OCI-LY7 (cell line): Measurements from ENCODE around the gene TMSB15C. TPM values are rescaled to one million over a fixed set of nuclear protein-coding genes. Genes with fewer than 3 reads are reported as not detected.
"Not testable (repeated sequence)": the region's sequence is repeated elsewhere in the genome, so short reads cannot be mapped to it uniquely, and the experiment has no call there.

Source experiments
- Bru-seq: library from RNA; stranded (reverse); fragments of 400-500 nt; gene quantifications from one replicate; lab custom pipeline; 2021; lab: Mats Ljungman, UMichigan
- BruChase-seq, 2 experiments: library from RNA; stranded (reverse); fragments of 400-500 nt; gene quantifications; one replicate each; lab custom pipeline; 2021; lab: Mats Ljungman, UMichigan
- BruUV-seq: library from RNA; stranded (reverse); fragments of 400-500 nt; replicated peaks from 2 replicates; lab custom pipeline; 2021; lab: Mats Ljungman, UMichigan
- CTCF ChIA-PET: fragments of 300-600 bp; sonication (Branson Sonifier 250); formaldehyde crosslinking; loops from one replicate; lab custom pipeline; 2022; ENCODE audit warnings: antibody characterized with exemption; ENCODE audit not compliant: unreplicated experiment; lab: Charles Lee
- POLR2A ChIA-PET: fragments of 300-600 bp; sonication (Branson Sonifier 250); formaldehyde crosslinking; loops from one replicate; lab custom pipeline; 2022; ENCODE audit warnings: antibody characterized with exemption; lab: Charles Lee
- DNase-seq: peaks from one replicate; pipeline ENCODE4 v3.0.0-alpha.2; 2015; ENCODE audit warnings: low spot score
- H2AFZ ChIP-seq: fragments of 200-600 bp; sonication (generic), shearing (Covaris generic); 2 replicates; pipeline ENCODE4 v1.6.1; 2014; ENCODE audit warnings: mild to moderate bottlenecking, antibody characterized with exemption, low read length, moderate library complexity
- H3K27ac ChIP-seq: fragments of 200-600 bp; sonication (generic); 2 replicates; pipeline ENCODE4 v1.5.1; 2014; ENCODE audit warnings: mixed run types, low read depth, mild to moderate bottlenecking, moderate library complexity, low read length, inconsistent platforms; ENCODE audit not compliant: poor library complexity, severe bottlenecking
- H3K36me3 ChIP-seq: fragments of 200-600 bp; sonication (generic); 2 replicates; pipeline ENCODE4 v1.6.1; 2014; ENCODE audit warnings: mild to moderate bottlenecking, antibody characterized with exemption, low read length, moderate library complexity, mixed read lengths; ENCODE audit not compliant: insufficient read depth
- H3K4me1 ChIP-seq: fragments of 200-600 bp; sonication (generic); 2 replicates; pipeline ENCODE4 v1.5.1; 2014; ENCODE audit warnings: mild to moderate bottlenecking, low read length; ENCODE audit not compliant: insufficient read depth, poor library complexity, severe bottlenecking
- H3K4me2 ChIP-seq: fragments of 200-600 bp; sonication (generic); 2 replicates; pipeline ENCODE4 v1.6.1; 2014; ENCODE audit warnings: mild to moderate bottlenecking, low read length
- H3K4me3 ChIP-seq: fragments of 200-600 bp; sonication (generic); 2 replicates; pipeline ENCODE4 v1.5.1; 2014; ENCODE audit warnings: mild to moderate bottlenecking, low read depth, low read length; ENCODE audit not compliant: poor library complexity, severe bottlenecking
- H3K79me2 ChIP-seq: fragments of 200-600 bp; sonication (generic); 2 replicates; pipeline ENCODE4 v1.6.1; 2016; ENCODE audit warnings: low read depth, mild to moderate bottlenecking, low read length, moderate library complexity, mixed read lengths; ENCODE audit not compliant: insufficient read depth
- H3K9me2 ChIP-seq: fragments of 200-600 bp; sonication (generic); 2 replicates; pipeline ENCODE4 v1.6.1; 2016; ENCODE audit warnings: mild to moderate bottlenecking, low read length, mixed read lengths; ENCODE audit not compliant: insufficient read depth
- H3K9me3 ChIP-seq: fragments of 200-600 bp; sonication (generic); 2 replicates; pipeline ENCODE4 v1.6.1; 2014; ENCODE audit warnings: mild to moderate bottlenecking, mixed run types, low read length, mixed read lengths
- H4K20me1 ChIP-seq: fragments of 200-600 bp; sonication (generic); 2 replicates; pipeline ENCODE4 v1.6.1; 2014; ENCODE audit warnings: mild to moderate bottlenecking, antibody characterized with exemption, low read length, moderate library complexity, mixed read lengths; ENCODE audit not compliant: insufficient read depth
- EZH2phosphoT487 ChIP-seq: fragments of 200-600 bp; sonication (generic); IDR thresholded peaks from 2 replicates; pipeline ENCODE4 v1.6.1; 2018; ENCODE audit warnings: low read depth, borderline replicate concordance, mild to moderate bottlenecking, mixed run types, antibody characterized with exemption, low read length, moderate library complexity, mixed read lengths
- intact Hi-C: fragments of 100-400 bp; cut with micrococcal nuclease; formaldehyde crosslinking; loops from one replicate; pipeline ENCODE4 v1.10.0; 2022; ENCODE audit not compliant: unreplicated experiment
- long read RNA-seq: library from polyadenylated mRNA; stranded (forward); transcript quantifications from one replicate; pipeline ENCODE4 v2.0.0, GENCODE V29; 2022
- total RNA-seq, 2 experiments: library from RNA; depleted of rRNA in 1 of 2; stranded (reverse); fragments of >200 nt in 1 of 2; shearing (Covaris generic) in 1 of 2; gene quantifications; 2 replicates each; pipeline ENCODE4 v1.2.3, GENCODE V29; 2014 to 2022
- TF ChIP-seq, protein P1 (sequence below): fragments of 200-600 bp; sonication (generic); conservative IDR thresholded peaks from 2 replicates; pipeline ENCODE4 v1.5.1; 2014; ENCODE audit warnings: mild to moderate bottlenecking, antibody characterized with exemption, low read length, moderate library complexity, mixed read lengths

Gene TMSB15C
- total RNA-seq (2014; rRNA removed; shearing (Covaris generic)) = 5.4 and 11.3 TPM in 2 replicates
- total RNA-seq (2022) = 9.0 and 10.6 TPM in 2 replicates
- Bru-seq, nascent RNA = percentile 18 among the genes with signal in this experiment
- percentile 20 among the genes with signal in this experiment for BruChase-seq, experiment 1, labeled RNA remaining after a 6-hour chase
- BruChase-seq, experiment 2, labeled RNA remaining after a 2-hour chase = percentile 32 among the genes with signal in this experiment
- long read RNA-seq, partial matches to known transcripts = 2 of 6 reads
- long read RNA-seq, other reads (novel, unspliced or antisense) = 1 of 6 reads

DNA sequence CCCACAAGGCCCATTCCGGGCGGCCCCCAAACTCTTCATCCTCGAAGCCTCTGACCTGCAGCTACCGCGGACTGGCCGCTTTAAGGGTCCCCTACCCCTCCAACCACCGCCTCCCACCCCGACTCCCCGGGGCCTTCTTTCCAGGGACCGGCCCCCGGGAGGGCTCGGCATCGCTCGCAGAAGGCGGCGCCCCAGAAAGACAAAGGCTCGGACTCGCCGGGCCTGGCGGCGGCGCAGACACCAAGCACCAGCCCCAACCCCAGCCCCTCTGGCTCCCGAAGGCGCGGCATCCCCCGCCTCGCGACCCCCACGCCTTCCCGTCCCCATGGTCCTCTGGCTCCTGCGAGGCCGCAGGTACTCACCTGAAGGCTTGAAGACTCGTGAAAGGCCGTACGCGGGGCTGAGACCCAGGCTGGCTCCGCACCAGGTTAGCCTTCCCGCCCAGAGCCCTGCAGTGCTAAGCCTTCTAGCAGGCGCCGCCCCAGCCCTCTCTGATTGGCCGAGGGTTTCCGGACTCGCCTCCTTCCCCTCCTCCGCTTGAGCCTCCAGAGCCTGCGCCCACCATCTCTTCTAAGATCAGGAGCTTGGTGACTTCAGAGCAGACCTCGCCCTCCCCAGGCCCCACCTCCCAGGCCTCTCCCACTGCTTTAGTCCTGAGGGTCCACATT, at the start of gene TMSB15C:
Gene TMSB15C, minus strand, starts transcription at position 459 of the 668 bp plus-strand sequence.
- H4K20me1 ChIP-seq, H3K4me2 ChIP-seq, BruUV-seq, H3K4me3 ChIP-seq, CTCF ChIA-PET, H3K36me3 ChIP-seq, intact Hi-C loops, H3K9me2 ChIP-seq, H3K27ac ChIP-seq, DNase-seq, H3K79me2 ChIP-seq, H2AFZ ChIP-seq, H3K9me3 ChIP-seq, POLR2A ChIA-PET, H3K4me1 ChIP-seq: not testable (repeated sequence)

DNA sequence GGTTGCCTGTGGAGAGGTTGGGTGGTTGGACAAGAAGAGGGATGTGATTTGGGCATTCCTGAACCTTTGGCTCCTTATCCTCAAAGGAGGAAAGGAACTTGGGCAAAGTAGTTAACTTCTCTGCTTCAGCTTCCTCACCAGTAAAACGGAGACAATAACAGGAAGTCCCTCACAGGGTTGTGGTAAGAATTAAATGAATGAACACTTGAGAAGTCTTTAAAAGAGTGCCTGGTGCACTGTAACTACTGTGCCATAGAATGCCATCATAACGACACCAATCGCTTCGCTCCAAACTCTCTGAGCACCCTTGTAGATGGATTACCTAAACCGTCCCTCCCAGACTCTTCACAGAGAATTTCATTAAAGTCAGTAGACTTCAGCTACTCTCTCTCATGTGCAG, 46.8 kb upstream of the TMSB15C start:
- ChIA-PET CTCF (no interaction called here), POLR2A (interaction anchor here (0.6 kb wide), 1 partner anchor 52 kb away, joined by 5 read pairs; no protein-coding TSS in a partner anchor)
- no TSS peak for BruUV-seq
- peak overlapping the region; percentile 45 for H2AFZ ChIP-seq
- no peak overlapping the region for H3K4me3 ChIP-seq
- H3K9me2 ChIP-seq = no peaks in the 10 kb centered on the region
- H3K27ac ChIP-seq = peak overlapping the region; percentile 65
- intact Hi-C loops = no loop called here
- no peak for TF ChIP-seq EZH2phosphoT487
- TF ChIP-seq, protein P1, sequence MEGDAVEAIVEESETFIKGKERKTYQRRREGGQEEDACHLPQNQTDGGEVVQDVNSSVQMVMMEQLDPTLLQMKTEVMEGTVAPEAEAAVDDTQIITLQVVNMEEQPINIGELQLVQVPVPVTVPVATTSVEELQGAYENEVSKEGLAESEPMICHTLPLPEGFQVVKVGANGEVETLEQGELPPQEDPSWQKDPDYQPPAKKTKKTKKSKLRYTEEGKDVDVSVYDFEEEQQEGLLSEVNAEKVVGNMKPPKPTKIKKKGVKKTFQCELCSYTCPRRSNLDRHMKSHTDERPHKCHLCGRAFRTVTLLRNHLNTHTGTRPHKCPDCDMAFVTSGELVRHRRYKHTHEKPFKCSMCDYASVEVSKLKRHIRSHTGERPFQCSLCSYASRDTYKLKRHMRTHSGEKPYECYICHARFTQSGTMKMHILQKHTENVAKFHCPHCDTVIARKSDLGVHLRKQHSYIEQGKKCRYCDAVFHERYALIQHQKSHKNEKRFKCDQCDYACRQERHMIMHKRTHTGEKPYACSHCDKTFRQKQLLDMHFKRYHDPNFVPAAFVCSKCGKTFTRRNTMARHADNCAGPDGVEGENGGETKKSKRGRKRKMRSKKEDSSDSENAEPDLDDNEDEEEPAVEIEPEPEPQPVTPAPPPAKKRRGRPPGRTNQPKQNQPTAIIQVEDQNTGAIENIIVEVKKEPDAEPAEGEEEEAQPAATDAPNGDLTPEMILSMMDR = no peak
- no peaks in the 10 kb centered on the region for H3K9me3 ChIP-seq
- no peaks in the 10 kb centered on the region for H4K20me1 ChIP-seq
- H3K4me1 ChIP-seq = peaks cover 36% of the 10 kb centered on the region
- H3K79me2 ChIP-seq = no peaks in the 10 kb centered on the region
- no peaks in the 10 kb centered on the region for H3K36me3 ChIP-seq
- peak overlapping the region; percentile 55 for H3K4me2 ChIP-seq
- peak; percentile 51 for DNase-seq

DNA sequence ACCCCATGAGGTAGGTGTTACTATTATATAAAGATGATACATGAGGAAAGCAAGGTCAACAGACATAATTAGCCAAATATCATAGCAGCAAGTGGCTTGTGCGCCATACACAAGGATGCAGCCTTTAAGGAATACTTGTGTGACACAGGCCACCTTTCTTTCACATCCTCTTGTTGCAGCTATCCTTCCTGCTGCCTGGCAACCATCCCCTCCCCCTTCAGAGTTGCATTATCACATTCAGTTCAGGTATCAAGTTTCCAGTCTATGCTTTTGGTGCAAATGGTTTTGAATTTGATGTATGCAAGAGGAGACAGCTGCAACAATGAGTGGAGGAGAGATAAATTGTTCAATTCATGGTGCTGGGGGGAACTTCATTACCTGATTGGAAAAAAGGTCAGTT, 42.7 kb upstream of the TMSB15C start:
- no peak for DNase-seq
- TF ChIP-seq, protein P1 = no peak
- no peak for TF ChIP-seq EZH2phosphoT487
- Histone ChIP-seq H3K79me2 (no peaks in the 10 kb centered on the region), H3K4me3 (no peak overlapping the region), H3K36me3 (no peaks in the 10 kb centered on the region), H3K27ac (no peak overlapping the region), H3K9me3 (no peaks in the 10 kb centered on the region), H3K4me1 (peaks cover 23% of the 10 kb centered on the region), H2AFZ (no peak overlapping the region), H3K4me2 (no peak overlapping the region; the same call in 1 of the 2 replicates), H3K9me2 (no peaks in the 10 kb centered on the region), H4K20me1 (no peaks in the 10 kb centered on the region)
- intact Hi-C loops = no loop called here
- ChIA-PET POLR2A (interaction anchor here (0.5 kb wide), 1 partner anchor 274 kb away, joined by 5 read pairs; no protein-coding TSS in a partner anchor), CTCF (no interaction called here)
- BruUV-seq = no TSS peak
